NCI-H510A (cell line): ENCODE data around the gene ADAMTSL1.

Source experiments
- DNase-seq: peaks from one replicate; lab custom pipeline; 2025; lab: John Stamatoyannopoulos, UW

The ADAMTSL1 gene

GRCh38 chr9:18501949-18502348, 28.0 kb downstream of the ADAMTSL1 start:
- no peak for DNase-seq

- no peak for DNase-seq
Observed at GRCh38 chr9:18502546-18502945, 28.6 kb downstream of the ADAMTSL1 start.

GRCh38 chr9:18504707-18505106, 30.8 kb downstream of the ADAMTSL1 start:
- no peak for DNase-seq

- DNase-seq = no peak
Observed at GRCh38 chr9:18507151-18507550, 33.2 kb downstream of the ADAMTSL1 start.

DNA sequence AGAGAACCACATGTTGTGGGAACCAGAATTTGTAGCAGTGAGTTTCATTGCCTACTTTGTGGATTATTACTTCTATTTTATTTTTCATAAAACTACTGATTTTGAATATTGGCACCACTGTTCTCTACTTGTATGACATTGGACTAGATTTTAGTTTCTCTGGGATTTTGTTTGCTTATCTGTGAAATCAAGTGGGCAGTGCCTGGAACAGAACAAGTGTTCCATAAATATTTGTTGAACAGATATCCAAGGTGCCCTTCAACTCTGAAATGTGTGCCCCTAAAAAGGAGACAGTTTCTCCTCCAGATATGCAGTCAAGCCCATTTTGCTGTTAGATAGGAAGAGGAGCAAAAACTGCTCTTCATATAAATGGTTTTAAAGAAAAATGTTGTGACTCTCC, 42.6 kb downstream of the ADAMTSL1 start:
- DNase-seq = no peak

- DNase-seq = no peak
Observed at GRCh38 chr9:18516965-18517364, 43.0 kb downstream of the ADAMTSL1 start.

DNA sequence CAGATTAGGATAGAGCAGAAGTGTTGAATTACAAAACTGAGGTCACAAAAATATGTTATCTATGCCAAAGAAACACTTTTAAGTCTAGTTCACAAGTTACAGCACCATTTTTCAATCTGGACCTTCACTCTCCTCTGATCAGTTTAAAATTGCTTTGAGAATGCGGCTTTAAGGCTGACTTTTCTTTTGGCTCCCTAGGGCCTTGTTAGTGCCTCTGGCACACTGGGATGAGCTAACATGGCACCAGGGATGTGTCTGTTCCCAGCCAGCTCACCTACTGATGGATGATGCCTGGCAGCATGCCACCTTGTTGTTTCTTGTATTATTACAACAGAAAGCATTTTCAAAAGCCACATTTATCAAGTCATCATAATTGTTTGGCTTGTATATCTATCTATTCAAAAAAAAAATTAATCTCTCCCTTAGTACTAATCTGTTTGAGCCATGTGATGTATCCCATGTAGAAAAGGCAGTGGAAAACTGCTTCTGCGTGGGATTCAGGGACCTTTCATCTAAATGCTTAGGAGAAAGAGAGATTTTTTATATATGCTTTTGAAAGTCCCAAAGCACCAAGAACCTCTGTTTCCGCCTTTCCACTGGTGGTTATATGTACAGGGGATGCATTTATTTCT, 46.6 kb downstream of the ADAMTSL1 start:
- no peak for DNase-seq

DNA sequence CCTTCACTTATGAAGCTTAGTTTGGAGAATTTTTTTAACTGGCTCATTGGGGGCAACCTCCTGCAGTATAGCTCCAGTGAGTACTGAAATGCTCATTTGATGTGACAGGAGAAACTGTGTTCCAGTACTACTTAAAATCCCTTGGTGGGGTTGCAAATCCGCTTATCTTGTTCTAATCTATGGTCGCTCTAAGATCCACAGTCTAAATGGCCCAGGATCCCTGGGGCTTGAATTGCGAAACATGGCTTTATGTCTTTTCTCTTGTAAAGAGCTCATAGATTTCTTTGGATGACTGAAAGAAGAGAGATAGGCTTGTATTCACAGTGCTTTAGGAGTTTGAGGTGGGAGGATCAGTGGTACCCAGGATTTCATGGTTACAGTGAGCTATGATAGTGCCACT, 52.7 kb downstream of the ADAMTSL1 start:
- no peak for DNase-seq

- DNase-seq = no peak
Observed at GRCh38 chr9:18531136-18532065, 57.4 kb downstream of the ADAMTSL1 start.

GRCh38 chr9:18534611-18535010, 60.7 kb downstream of the ADAMTSL1 start:
- no peak for DNase-seq

- no peak for DNase-seq
Observed at GRCh38 chr9:18536554-18536953, 62.6 kb downstream of the ADAMTSL1 start.

DNA sequence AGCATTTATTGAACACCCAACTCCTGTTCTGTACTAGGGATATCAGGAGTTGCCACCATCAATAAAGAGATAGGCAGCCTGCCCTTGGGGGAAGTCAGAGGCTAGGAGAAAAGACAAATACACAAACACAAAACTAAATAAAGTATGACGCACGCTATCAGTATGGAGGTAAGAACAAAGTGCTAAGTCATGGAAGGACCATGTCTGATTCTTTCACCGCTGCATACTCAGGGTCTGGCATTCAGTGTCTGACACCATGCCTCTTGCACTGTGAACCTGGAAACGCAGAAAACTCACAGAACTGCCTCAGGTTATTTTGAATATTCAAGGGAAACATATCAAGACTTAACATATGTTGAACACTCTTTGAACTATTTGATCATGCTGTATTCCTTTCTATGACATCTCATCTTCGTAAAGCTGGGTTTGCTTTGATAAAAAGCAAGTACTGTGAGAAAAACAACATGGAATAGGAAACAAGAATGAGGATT, 65.3 kb downstream of the ADAMTSL1 start:
- DNase-seq = no peak

DNA sequence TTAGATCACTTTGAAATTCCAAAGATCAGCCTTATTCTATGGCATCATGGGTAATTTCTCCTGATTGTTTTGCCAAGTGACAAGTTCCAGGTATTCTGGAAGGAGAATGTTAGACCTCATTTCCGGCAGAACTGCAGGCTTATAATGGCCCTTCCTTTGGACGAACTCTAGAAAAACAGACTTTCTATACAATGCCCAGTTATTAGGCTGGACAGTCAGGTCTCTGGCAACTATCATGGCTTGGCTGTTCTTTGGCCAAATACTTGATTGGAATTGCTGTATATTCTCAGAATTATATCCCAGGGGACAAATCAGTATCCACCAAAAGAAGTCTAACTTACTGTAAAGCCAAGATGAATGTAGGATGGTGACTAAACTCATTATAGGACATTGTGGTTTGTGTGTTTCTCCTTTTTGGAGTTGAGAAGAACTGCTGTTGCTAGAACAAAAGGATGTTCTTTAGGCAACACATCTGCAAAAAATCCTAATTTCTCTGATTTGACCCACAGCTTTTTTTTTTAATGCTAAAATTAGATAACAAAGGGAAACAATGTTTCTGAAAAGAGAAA, 69.0 kb downstream of the ADAMTSL1 start:
- no peak for DNase-seq

GRCh38 chr9:18543406-18544192, 69.6 kb downstream of the ADAMTSL1 start:
- DNase-seq = no peak

DNA sequence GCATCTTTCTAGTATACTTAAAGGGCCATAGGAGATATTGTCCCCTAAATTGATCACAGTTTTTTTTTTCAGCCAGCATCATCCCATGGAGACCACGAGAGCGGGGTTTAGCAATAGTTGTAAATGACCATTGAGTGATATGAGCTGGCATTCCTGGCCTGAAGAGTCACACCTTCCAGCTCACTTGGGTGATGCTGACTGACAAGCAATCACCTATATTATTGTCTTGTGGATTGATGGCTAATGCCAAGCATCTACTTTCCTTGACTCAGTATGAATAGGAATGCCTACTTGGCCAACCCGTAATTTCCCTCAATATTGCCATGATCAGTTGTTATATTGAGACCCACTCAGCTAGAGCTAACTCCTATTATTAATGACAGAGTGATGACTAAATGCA, 70.5 kb downstream of the ADAMTSL1 start:
- no peak for DNase-seq

- DNase-seq = no peak
Observed at GRCh38 chr9:18545636-18546360, 71.8 kb downstream of the ADAMTSL1 start.

DNA sequence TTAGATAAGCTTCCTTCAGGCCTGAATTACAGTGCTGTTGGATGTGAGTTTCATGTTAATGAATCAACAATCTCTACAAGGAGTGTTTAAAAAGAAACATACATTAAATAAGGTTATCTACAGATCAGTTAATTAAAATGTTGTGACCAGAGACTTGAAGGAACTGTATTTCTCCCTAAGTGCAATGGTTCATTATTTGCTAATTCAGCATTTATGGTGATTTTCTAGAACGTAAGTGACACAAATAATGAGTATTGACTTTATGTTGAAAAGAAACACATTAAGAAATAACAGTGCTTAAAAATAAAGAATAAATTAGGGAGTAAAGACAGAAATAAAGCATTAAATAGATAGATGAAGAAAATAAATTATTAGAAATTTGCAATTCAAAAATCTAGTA, 74.5 kb downstream of the ADAMTSL1 start:
- DNase-seq = no peak

GRCh38 chr9:18549772-18550171, 75.8 kb downstream of the ADAMTSL1 start:
- no peak for DNase-seq

DNA sequence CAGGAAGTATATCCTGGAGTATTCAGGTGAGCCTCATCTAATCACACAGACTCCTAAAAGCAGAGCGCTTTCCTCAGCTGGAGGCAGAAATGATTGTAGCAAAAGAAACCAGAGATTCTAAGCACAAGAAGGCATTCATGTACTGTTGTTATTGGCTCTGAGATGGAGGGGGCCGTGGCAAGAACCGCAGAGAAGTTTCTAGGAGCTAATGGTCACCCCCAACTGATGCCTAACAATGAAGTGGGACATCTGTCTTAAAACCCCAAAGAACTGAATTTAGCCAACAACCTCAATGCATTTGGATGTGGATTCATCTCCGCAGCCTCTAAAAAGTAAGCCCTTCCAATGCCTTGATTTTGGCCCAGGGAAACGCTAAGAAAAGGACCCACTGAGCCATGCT, 76.3 kb downstream of the ADAMTSL1 start:
- DNase-seq = no peak

DNA sequence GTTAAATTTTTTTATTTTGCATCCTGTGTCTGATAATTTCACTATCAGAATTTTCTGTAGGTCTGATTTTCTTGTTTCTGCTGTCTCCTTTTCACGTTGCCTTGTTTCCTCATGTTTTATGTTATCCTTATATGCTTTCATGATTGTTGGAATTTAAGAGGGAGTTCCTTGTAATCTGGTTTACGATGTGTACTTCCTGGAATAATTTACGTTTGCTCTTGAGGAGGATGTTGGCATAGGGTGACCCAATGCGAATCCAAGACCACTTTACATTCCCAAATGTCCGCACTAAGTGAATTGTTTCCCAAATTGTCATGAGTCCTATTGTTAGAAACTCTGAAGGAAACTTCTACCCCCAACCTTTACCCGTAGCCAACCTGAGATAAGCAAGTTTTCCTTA, 80.3 kb downstream of the ADAMTSL1 start:
- DNase-seq = no peak

DNA sequence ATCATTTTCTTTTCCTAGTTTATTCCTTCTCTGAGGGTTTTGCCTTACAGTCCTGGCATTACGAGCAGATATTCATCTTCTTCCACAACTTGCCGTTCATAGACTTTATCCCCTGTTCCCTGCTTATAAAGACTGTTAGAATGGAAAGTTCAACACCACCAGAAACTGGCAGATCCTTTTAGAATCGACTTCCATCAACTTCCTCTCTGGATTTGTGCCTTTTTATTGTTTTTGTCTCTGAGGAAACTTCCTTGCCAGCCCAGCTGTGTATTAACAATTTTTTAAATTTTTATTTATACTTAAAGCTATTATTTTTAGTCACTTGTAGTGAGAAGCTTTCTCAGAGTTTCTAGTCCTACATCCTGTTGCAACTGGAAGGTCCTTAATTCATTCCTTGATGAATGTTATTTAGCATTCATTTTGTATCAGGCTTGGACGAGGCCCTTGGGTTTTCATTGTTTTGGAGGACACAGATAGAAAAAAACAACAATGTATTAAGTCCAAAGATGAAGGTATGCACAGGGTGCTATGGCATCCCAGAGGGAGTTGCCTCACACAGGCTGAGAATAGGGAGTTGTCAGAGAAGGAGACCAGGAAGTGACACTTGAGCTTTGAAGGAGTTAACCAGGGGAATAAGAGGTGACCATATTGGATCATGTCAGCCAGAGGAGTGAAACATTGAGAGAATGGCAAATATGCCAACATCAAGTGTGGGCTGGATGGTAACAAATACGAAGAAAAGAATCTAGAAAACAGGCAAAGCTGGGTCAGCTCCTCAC, 81.3 kb downstream of the ADAMTSL1 start:
- no peak for DNase-seq
